ENCODE measurements around the gene ARHGAP18. TPM values are rescaled to one million over a fixed set of nuclear protein-coding genes. Genes with fewer than 3 reads are reported as not detected.

The ARHGAP18 gene
- total and polyA plus RNA-seq, 10 of the 15 experiments (the other 5 are each of a cell fraction or from before 2014, with no cell fraction given), result 18.2 to 52.2 (median 31.7) TPM

DNA sequence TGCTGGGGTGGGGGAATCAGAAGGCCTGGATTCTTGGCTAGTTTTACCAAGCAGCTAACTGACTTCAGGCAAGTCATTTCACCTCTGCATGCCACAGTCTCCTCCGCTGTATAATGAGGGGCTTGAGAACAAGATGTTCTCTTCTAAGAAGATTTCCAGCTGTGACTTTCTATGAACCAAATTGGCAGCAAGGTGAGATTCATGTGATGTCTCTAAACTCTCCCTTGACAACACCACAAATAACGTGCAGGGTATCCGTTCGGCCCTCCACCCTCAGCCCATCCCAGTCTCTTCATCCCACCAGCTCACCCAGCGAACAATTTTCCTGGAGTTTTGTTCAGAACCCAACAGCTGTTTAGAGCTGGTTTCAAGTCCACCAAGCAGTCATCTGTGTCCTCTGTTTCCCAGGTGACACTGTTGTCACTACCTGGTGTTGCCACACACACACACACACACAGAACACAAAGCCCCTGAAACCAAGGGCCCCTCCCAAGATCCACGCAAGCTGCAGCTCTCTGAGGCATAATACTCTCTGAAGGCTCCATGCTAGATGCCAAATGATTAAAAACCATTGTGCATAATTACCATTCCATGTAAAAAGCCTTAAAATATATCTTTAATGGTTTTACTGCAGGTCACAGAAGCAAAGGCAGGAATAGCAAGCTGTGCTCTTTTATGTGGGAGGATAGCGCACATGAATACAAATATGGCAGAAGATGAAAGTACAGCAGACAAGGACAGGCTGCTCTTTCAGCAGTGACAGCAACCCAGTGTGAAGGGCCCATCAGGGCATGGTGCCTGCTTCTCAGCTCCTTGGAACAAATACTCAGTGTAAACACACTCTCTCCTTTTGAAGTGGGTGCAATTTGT is 48.2 kb downstream of the ARHGAP18 start:
- no peak overlapping the region for H2AFZ ChIP-seq (ENCODE audit: control insufficient read depth, low read depth, low read length)
- peak overlapping the region; percentile 7; the same call in 1 of the 2 replicates for H3K4me3 ChIP-seq
- H3K9ac ChIP-seq (ENCODE audit: control insufficient read depth, insufficient read depth, low read length), result peak overlapping the region; percentile 56
- H3K79me2 ChIP-seq (ENCODE audit: control insufficient read depth, insufficient read depth, low read length), result peaks cover 84% of the 10 kb centered on the region
- FAIRE-seq, result no peak
- DNase-seq (ENCODE audit: low read depth, low spot score), result no peak
- ChIA-PET RAD21 (ENCODE audit: unreplicated experiment) (interaction anchor here (0.7 to 3.1 kb wide), 17 partner anchors 9 to 360 kb away, joined by 3 to 24 read pairs (median 5); partner anchors contain the start of gene ARHGAP18), SMC1A (ENCODE audit: uncharacterized antibody, unreplicated experiment) (interaction anchor here (0.8 to 5.2 kb wide), 25 partner anchors 9 to 69 kb away, joined by 3 to 72 read pairs (median 5); partner anchors contain the start of gene ARHGAP18), CTCF (interaction anchor here (0.8 to 2.6 kb wide), 12 partner anchors 9 to 162 kb away, joined by 3 to 15 read pairs (median 4); no protein-coding TSS in a partner anchor), POLR2A (interaction anchor here (0.6 to 2.0 kb wide), 11 partner anchors 9 to 87 kb away, joined by 3 to 11 read pairs (median 5); partner anchors contain the start of gene ARHGAP18)
- peaks cover 44% of the 10 kb centered on the region for H3K4me1 ChIP-seq (ENCODE audit: control insufficient read depth, insufficient read depth, low read length)
- no peaks in the 10 kb centered on the region for H3K27me3 ChIP-seq (replicated peaks in 1 of 2; ENCODE audit: control insufficient read depth in 2 of 2, insufficient read depth in 2 of 2, low read length in 1 of 2)
- H3K9me3 ChIP-seq (replicated peaks; ENCODE audit: control insufficient read depth, insufficient read depth, low read length), result no peaks in the 10 kb centered on the region; the same call in 1 of the 3 replicates
- no TSS peak for BruUV-seq (replicated peaks)
- intact Hi-C loops (cut with micrococcal nuclease; ENCODE audit: unreplicated experiment) (loop anchor here (5.0 kb wide), 1 partner anchor 54 kb away; no protein-coding TSS in a partner anchor), in situ Hi-C loops (cut with MboI) (no loop called here)
- H3K4me2 ChIP-seq (ENCODE audit: control insufficient read depth, insufficient read depth), result peak overlapping the region; percentile 77
- no peaks in the 10 kb centered on the region for H4K20me1 ChIP-seq (ENCODE audit: control insufficient read depth, insufficient read depth)
- WGBS (ENCODE audit: insufficient coverage, insufficient replicate concordance, low lambda C conversion rate, missing lambda C conversion rate), result 74% methylated on average over 7 of the region's 7 CpGs
- peak overlapping the region; percentile 89 for H3K27ac ChIP-seq (ENCODE audit: control insufficient read depth, insufficient read depth)
- no peaks in the 10 kb centered on the region for H3K36me3 ChIP-seq (ENCODE audit: control insufficient read depth in 2 of 2, insufficient read depth in 2 of 2, low read length in 1 of 2)
- peak; percentile 40 for ATAC-seq
- TF ChIP-seq TCF7 (IDR thresholded peaks at IDR 0.05; ENCODE audit: borderline replicate concordance), result 0 out of 2 replicates have a peak, but pooled peaks have one; percentile 16
- TF ChIP-seq FOXM1 (IDR thresholded peaks at IDR 0.05; ENCODE audit: low read depth, low read length), result no peak
- no peak for TF ChIP-seq TCF12 (IDR thresholded peaks at IDR 0.05; ENCODE audit: low read depth, low read length)
- no peak for TF ChIP-seq RAD21 (IDR thresholded peaks at IDR 0.05; ENCODE audit: insufficient read depth, low read depth, low read length)
- no peak for TF ChIP-seq CREB1 (IDR thresholded peaks at IDR 0.05; ENCODE audit: low read depth)
- TF ChIP-seq MXI1 (IDR thresholded peaks at IDR 0.05; ENCODE audit: low read depth, low read length), result no peak
- no peak for TF ChIP-seq EED (IDR thresholded peaks at IDR 0.05; ENCODE audit: low read depth)
- no peak for TF ChIP-seq ZBED1 (IDR thresholded peaks at IDR 0.05; ENCODE audit: borderline replicate concordance)
- no peak for TF ChIP-seq MTA2 (IDR thresholded peaks at IDR 0.05; ENCODE audit: low read depth)
- TF ChIP-seq, protein P1, sequence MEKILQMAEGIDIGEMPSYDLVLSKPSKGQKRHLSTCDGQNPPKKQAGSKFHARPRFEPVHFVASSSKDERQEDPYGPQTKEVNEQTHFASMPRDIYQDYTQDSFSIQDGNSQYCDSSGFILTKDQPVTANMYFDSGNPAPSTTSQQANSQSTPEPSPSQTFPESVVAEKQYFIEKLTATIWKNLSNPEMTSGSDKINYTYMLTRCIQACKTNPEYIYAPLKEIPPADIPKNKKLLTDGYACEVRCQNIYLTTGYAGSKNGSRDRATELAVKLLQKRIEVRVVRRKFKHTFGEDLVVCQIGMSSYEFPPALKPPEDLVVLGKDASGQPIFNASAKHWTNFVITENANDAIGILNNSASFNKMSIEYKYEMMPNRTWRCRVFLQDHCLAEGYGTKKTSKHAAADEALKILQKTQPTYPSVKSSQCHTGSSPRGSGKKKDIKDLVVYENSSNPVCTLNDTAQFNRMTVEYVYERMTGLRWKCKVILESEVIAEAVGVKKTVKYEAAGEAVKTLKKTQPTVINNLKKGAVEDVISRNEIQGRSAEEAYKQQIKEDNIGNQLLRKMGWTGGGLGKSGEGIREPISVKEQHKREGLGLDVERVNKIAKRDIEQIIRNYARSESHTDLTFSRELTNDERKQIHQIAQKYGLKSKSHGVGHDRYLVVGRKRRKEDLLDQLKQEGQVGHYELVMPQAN (conservative IDR thresholded peaks at IDR 0.05), result no peak
- TF ChIP-seq CREM (IDR thresholded peaks at IDR 0.05; ENCODE audit: low read depth), result peak; percentile 51; the same call in 1 of the 2 replicates
- TF ChIP-seq, protein P2, sequence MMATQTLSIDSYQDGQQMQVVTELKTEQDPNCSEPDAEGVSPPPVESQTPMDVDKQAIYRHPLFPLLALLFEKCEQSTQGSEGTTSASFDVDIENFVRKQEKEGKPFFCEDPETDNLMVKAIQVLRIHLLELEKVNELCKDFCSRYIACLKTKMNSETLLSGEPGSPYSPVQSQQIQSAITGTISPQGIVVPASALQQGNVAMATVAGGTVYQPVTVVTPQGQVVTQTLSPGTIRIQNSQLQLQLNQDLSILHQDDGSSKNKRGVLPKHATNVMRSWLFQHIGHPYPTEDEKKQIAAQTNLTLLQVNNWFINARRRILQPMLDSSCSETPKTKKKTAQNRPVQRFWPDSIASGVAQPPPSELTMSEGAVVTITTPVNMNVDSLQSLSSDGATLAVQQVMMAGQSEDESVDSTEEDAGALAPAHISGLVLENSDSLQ (IDR thresholded peaks at IDR 0.05), result no peak
- TF ChIP-seq, protein P3, sequence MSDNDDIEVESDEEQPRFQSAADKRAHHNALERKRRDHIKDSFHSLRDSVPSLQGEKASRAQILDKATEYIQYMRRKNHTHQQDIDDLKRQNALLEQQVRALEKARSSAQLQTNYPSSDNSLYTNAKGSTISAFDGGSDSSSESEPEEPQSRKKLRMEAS (IDR thresholded peaks at IDR 0.05; ENCODE audit: low read depth, low read length), result no peak
- TF ChIP-seq, protein P4, sequence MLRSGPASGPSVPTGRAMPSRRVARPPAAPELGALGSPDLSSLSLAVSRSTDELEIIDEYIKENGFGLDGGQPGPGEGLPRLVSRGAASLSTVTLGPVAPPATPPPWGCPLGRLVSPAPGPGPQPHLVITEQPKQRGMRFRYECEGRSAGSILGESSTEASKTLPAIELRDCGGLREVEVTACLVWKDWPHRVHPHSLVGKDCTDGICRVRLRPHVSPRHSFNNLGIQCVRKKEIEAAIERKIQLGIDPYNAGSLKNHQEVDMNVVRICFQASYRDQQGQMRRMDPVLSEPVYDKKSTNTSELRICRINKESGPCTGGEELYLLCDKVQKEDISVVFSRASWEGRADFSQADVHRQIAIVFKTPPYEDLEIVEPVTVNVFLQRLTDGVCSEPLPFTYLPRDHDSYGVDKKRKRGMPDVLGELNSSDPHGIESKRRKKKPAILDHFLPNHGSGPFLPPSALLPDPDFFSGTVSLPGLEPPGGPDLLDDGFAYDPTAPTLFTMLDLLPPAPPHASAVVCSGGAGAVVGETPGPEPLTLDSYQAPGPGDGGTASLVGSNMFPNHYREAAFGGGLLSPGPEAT (IDR thresholded peaks at IDR 0.05; ENCODE audit: low read depth), result no peak
- no peak for TF ChIP-seq SIN3A (IDR thresholded peaks at IDR 0.05; ENCODE audit: low read depth, low read length)
- no peak for TF ChIP-seq HDGF (IDR thresholded peaks at IDR 0.05)
- TF ChIP-seq STAT1 (conservative IDR thresholded peaks at IDR 0.05), result no peak
- no peak for TF ChIP-seq HCFC1 (IDR thresholded peaks at IDR 0.05; ENCODE audit: low read length)
- no peak for TF ChIP-seq BCL11A (IDR thresholded peaks at IDR 0.05; ENCODE audit: low read depth, low read length)
- TF ChIP-seq CBFB (IDR thresholded peaks at IDR 0.05; ENCODE audit: low read depth), result no peak

All from GM12878 (cell line).